ENCODE data around the gene MSRB1. TPM values are rescaled to one million over a fixed set of nuclear protein-coding genes. Genes with fewer than 3 reads are reported as not detected.
A peak's percentile ranks its signal among the peaks of the same experiment; 100 is the strongest.
"Not testable (repeated sequence)": the region's sequence is repeated elsewhere in the genome, so short reads cannot be mapped to it uniquely, and the experiment has no call there.

Gene MSRB1
- total and polyA plus RNA-seq, 12 donors = 24.6 to 82.2 (median 35.6) TPM

- ATAC-seq = peak; percentile 94 to 99 (median 98)
- Histone ChIP-seq H3K36me3 (peaks cover 0 to 36% (median 30%) of the 10 kb centered on the region in 9 donors), H3K27ac (peak within 1 kb of the TSS; percentile 80 to 100 (median 96)), H3K27me3 (no peaks in the 10 kb centered on the region), H3K4me1 (peaks cover 10 to 51% (median 40%) of the 10 kb centered on the region in 9 donors), H3K9me3 (no peaks in the 10 kb centered on the region), H3K4me3 (peak within 1 kb of the TSS; percentile 55 to 100 (median 92))
- peak in 4 of 9 donors; percentile 5 to 34 (median 9) for TF ChIP-seq CTCF (IDR thresholded peaks at IDR 0.05)
- intact Hi-C loops (cut with DNase I) = no loop called here
- 0 to 1% methylated on average over 88 to 97 of the region's 97 CpGs for WGBS, 2 donors
- DNase-seq = peak; percentile 98
Measured at GRCh38 chr16:1964506-1965395, 21.8 kb upstream of the MSRB1 start, which contains the start of gene RPS2. RPS2 (minus strand) TSS chr16:1964826; CDS start chr16:1964625, 201 bp downstream.

DNA sequence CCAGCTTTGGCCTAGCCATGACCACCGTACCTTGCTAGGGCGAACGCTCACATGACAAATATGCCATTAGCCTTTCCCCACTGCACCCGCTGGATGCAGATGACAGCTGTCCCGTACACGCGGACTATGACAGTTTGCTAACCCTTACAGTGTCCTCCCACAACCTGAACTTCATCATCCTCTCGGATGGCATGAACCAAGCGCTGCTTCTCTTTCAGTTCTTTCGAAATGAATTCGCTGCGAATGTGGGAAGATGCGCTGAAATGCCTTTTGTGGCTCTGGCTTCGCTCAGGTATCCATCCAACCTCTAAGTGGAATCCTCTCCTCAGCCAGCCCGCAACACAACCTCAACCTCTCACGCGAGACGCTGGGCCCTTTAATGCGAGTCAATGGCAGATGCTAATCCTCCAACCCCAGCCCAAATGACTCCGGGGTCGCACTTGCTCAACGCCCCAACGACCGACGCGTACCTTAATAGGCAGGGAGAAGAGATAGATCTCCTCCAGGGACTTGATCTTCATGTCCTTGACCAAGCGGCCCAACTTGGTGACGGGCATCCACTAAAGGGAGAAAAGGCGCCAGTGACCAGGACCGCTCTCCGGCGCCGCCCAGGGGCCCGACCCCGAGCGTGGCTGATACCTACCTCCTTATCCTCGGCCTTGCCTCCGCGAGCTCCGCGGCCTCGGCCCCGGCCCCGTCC, 21.0 kb upstream of the MSRB1 start:
- H3K36me3 ChIP-seq = peaks cover 0 to 36% (median 30%) of the 10 kb centered on the region in 9 donors
- no peaks in the 10 kb centered on the region for H3K27me3 ChIP-seq
- peak overlapping the region; percentile 55 to 100 (median 92) for H3K4me3 ChIP-seq
- WGBS, 2 donors = 8 to 13% methylated on average over 44 of the region's 44 CpGs
- DNase-seq (peak in 1 of 2 donors; percentile 60), ATAC-seq (peak; percentile 0 to 36 (median 18))
- no peaks in the 10 kb centered on the region for H3K9me3 ChIP-seq
- peak in 5 of 9 donors; percentile 11 to 55 (median 42) for TF ChIP-seq CTCF (IDR thresholded peaks at IDR 0.05)
- peaks cover 10 to 54% (median 41%) of the 10 kb centered on the region in 9 donors for H3K4me1 ChIP-seq
- intact Hi-C loops (cut with DNase I) = no loop called here
- peak overlapping the region; percentile 80 to 100 (median 96) for H3K27ac ChIP-seq

GRCh38 chr16:1962161-1963153, 19.5 kb upstream of the MSRB1 start:
- DNase-seq; H3K27me3 ChIP-seq; H3K9me3 ChIP-seq; ATAC-seq; intact Hi-C loops (cut with DNase I): not testable (repeated sequence)
- WGBS, 2 donors = 85 to 88% methylated on average over 35 to 37 of the region's 37 CpGs
- H3K27ac ChIP-seq = peak overlapping the region in 1 of 10 donors; percentile 99
- peaks cover 10 to 58% (median 44%) of the 10 kb centered on the region in 9 donors for H3K4me1 ChIP-seq
- peaks cover 0 to 36% (median 30%) of the 10 kb centered on the region in 9 donors for H3K36me3 ChIP-seq
- peak overlapping the region in 1 of 10 donors; percentile 90 for H3K4me3 ChIP-seq

- 64 to 67% methylated on average over 6 of the region's 6 CpGs for WGBS, 2 donors
- peaks cover 0 to 36% (median 30%) of the 10 kb centered on the region in 9 donors for H3K36me3 ChIP-seq
- H3K27me3 ChIP-seq = no peaks in the 10 kb centered on the region
- DNase-seq = no peak
- no peak for ATAC-seq
- intact Hi-C loops (cut with DNase I) = no loop called here
- peaks cover 10 to 58% (median 44%) of the 10 kb centered on the region in 9 donors for H3K4me1 ChIP-seq
- no peak for TF ChIP-seq CTCF (IDR thresholded peaks at IDR 0.05)
- H3K4me3 ChIP-seq = no peak overlapping the region
- H3K9me3 ChIP-seq = no peaks in the 10 kb centered on the region
- H3K27ac ChIP-seq = no peak overlapping the region
Measured at GRCh38 chr16:1961651-1962067, 18.7 kb upstream of the MSRB1 start.
